Activated naive CD4-positive, alpha-beta T cell treated with anti-CD3 and anti-CD28 coated beads, Interleukin-2, amount 50 U/mL, for 72 hours (primary cell): ENCODE results near the gene TTC27. TPM values are rescaled to one million over a fixed set of nuclear protein-coding genes. Genes with fewer than 3 reads are reported as not detected.

Experiments
- ATAC-seq, 2 donors: fragments of 150-1000 bp; cut with Tn5 transposase; 2 replicates each; pipeline ENCODE4 v1.10.0; 2021; ENCODE audit warnings: mild to moderate bottlenecking in 2 of 2, moderate library complexity in 2 of 2
- DNase-seq, 2 donors: peaks; one replicate each; pipeline ENCODE4 v3.0.0; 2021 to 2022; ENCODE audit warnings: low spot score in 2 of 2
- H3K27ac Mint-ChIP-seq, 2 donors: one replicate each; pipeline ENCODE4 v1.8.0; 2022; ENCODE audit warnings: mild to moderate bottlenecking in 2 of 2, mixed read lengths in 2 of 2
- H3K36me3 Mint-ChIP-seq, 2 donors: one replicate each; pipeline ENCODE4 v1.8.0; 2022; ENCODE audit warnings: mixed read lengths in 2 of 2
- H3K9me3 Mint-ChIP-seq, 2 donors: one replicate each; pipeline ENCODE4 v1.8.0; 2022; ENCODE audit warnings: mixed read lengths in 2 of 2
- total RNA-seq, 2 donors: library from RNA; stranded (reverse); gene quantifications; one replicate each; pipeline ENCODE4 v1.2.3, GENCODE V29; 2022

Gene TTC27
- total RNA-seq, 2 donors from 2014 or later: 22.2 to 31.3 TPM

DNA sequence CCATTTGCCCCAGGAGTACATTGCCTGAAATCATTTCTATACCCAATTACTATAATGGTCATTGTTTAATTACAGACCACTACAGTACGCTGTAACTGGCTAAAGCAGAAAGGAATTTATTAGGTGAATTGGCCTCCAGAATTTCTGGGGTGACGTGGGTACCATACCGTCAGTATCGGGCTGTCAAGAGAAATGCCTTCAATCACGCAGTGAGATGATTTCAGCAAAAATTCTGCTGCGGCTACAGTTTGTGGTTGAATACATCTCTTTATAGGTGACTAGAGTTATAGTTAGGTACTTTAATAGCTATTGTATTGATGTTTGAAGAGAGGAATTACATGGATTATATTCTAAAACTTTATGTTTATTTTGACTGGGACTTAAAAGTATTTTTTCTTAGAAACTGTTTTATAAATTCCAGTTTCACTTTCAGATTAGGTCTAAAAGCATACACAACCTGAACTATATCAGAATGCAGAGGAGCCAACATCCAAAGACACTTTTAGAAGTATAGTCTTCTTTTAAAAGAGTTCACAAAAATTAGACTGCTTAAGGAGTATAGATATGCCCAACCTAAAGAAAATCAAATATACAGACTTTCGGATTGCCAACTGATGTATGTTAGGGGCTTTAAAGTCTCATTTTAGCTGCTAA is 128.4 kb downstream of the TTC27 start:
- Mint-ChIP-seq H3K9me3 (no peaks in the 10 kb centered on the region), H3K27ac (peak overlapping the region; percentile 8 to 33), H3K36me3 (peaks cover 20 to 30% of the 10 kb centered on the region in 2 donors)
- no peak for DNase-seq
- ATAC-seq: peak in 1 of 2 donors; percentile 49

DNA sequence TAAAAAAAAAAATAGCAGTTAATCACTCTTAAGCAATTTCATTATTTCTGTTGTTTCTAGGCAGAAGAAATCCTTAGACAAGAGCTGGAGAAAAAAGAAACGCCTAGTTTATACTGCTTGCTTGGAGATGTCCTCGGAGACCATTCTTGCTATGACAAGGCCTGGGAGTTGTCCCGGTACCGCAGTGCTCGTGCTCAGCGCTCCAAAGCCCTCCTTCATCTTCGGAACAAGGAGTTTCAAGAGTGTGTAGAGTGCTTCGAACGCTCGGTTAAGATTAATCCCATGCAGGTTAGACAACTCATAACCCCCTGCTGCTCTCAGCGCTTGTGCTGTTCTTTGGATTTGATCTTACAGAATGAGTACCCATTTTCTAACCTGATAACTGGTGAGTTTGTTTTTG is 130.4 kb downstream of the TTC27 start:
- no peak overlapping the region for H3K27ac Mint-ChIP-seq

DNA sequence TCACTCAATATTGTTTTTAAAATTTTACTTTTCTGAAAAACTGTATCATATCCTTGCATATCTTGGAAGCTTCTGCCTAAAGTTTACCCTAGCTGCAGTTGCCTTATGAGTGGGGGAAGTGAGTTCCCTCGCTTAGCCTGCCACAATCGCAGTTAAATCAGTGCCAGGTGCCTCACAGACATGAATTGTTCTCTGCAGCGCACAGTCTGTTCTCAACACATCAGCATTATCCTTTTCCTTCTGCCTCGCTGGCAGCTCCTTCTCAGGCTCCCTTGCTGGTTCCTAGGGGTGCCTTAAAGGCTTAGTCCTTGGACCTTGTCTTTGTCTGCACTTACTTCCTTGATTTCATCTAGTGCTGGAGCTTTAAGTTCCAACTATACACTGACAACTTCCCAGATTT is 132.8 kb downstream of the TTC27 start:
- DNase-seq (no peak), ATAC-seq (no peak)
- H3K27ac Mint-ChIP-seq: no peak overlapping the region
- peaks cover 10 to 23% of the 10 kb centered on the region in 2 donors for H3K36me3 Mint-ChIP-seq
- H3K9me3 Mint-ChIP-seq: no peaks in the 10 kb centered on the region

More for the DNA sequence above, 130.4 kb downstream of the TTC27 start:
- ATAC-seq: no peak
- H3K9me3 Mint-ChIP-seq: no peaks in the 10 kb centered on the region
- DNase-seq: no peak
- H3K36me3 Mint-ChIP-seq: peaks cover 19 to 23% of the 10 kb centered on the region in 2 donors

DNA sequence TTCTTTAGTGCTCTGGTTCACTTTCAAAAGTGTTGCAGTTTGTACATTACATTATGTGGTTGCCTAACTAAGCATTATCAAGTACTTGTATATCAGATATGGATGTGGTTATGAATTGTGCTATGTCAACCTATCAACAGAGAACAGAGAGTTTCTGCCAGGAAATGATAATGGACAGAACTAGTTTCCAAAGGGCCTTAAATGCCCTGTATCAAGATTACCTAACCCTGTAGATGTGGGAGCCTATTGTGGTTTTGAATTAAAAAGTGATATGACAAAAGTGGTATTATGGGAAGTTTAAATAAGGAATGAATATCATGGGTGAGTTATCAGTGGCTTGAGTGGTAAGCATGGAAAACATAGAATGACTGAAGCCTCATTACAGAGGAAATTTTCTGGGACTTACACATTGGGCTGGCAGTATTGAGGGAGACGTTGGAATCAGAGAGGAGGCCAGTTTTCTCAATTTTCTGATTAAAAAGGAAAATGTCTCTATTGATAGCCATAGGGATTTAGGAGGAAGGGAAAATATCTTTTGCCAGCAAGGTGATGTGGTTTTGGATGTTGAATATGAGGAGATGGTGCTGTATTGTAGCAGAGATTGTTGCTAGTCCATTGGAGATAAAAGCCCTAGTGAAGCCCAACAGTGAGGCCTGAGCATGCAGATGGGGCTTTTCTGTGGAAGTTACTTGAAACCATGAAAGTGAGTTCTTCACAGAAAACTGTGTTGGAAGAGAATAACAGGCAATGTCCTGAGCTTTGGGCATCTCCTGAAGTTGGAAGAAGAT is 140.7 kb downstream of the TTC27 start:
- peaks cover 0 to 4% of the 10 kb centered on the region in 2 donors for H3K36me3 Mint-ChIP-seq
- no peak overlapping the region for H3K27ac Mint-ChIP-seq
- DNase-seq: no peak

DNA sequence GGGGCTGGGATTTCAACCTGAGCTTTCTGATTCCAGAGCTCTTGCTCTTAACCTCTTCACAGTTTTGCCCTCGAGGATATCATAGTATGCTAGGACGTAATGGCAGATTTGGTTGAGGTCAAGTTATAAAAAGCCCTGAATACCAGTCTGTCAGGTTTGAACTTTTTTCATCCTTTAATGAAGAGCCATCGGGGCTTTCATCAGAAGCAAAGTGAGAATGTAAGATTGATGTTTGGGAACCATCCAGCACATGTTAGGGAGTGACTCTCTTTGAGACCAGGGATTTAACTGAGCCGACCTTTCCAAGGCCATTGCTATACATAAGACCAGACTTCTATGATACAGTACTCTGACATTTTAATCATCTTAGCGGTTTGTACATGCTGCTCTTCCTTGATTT is 142.5 kb downstream of the TTC27 start:
- H3K36me3 Mint-ChIP-seq: peaks cover 0 to 4% of the 10 kb centered on the region in 2 donors
- no peak for DNase-seq
- H3K9me3 Mint-ChIP-seq: no peaks in the 10 kb centered on the region
- no peak for ATAC-seq
- H3K27ac Mint-ChIP-seq: no peak overlapping the region

More for the DNA sequence above, 140.7 kb downstream of the TTC27 start:
- no peaks in the 10 kb centered on the region for H3K9me3 Mint-ChIP-seq
- ATAC-seq: no peak

DNA sequence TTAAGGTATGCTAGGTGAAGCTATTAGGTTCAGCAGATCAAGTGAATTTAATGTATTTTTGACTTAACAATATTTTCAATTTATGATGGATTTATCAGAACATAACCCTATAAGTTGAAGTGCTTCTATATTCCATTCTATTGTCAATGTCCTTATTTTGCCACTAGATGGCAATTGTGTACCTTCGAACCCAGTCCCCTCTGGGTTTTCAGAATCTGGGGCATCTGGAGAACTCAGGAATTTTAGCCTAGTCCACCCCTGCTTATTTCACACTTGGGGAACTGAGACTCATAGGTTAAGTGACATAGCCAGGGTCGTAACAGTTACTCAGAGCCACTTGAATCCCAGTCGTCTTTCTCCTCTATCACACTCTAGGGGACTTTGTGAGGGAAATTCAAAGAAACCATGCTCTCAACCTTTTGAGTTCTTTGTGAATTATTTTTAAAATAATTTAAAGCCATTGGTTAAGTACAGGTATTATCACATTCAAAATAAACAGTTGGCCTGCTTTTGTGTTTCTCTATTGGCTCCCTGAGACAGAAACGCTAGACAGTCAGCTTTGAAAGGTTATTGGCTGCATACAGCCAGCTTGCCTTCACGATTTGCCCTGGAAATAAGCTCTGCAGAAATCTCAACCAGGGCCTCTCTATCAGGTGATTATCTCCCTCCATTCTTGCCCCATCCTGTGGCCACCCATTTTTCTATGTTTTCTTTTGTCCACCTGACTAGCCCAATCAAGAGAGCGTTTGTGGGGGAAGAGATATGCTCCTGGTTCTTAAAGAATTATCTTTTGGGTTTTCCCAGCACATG is 145.0 kb downstream of the TTC27 start:
- Mint-ChIP-seq H3K27ac (no peak overlapping the region), H3K36me3 (peaks cover 8% of the 10 kb centered on the region in 2 donors), H3K9me3 (no peaks in the 10 kb centered on the region)
- ATAC-seq: no peak
- no peak for DNase-seq

DNA sequence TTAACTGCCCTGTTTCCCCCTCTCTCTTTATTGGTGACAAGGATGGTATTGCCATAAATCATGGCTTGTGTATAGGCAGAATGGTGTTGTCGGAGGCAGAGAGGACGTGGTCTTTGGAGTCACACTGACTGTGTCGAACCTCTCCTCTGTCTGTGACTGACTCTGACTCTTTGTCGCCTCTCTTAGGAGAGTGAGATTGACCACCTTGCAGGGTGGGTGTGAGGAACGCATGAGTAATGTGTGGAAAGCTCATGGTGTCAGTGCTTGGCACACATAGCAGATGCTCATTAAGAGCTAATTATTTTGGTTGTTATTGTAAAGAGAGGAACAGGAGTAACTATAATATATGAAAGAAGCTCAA is 145.6 kb downstream of the TTC27 start:
- no peak overlapping the region for H3K27ac Mint-ChIP-seq
- H3K36me3 Mint-ChIP-seq: peaks cover 9 to 13% of the 10 kb centered on the region in 2 donors
- ATAC-seq (peak; percentile 22 to 34), DNase-seq (no peak)
- peaks cover 0 to 2% of the 10 kb centered on the region in 2 donors for H3K9me3 Mint-ChIP-seq

DNA sequence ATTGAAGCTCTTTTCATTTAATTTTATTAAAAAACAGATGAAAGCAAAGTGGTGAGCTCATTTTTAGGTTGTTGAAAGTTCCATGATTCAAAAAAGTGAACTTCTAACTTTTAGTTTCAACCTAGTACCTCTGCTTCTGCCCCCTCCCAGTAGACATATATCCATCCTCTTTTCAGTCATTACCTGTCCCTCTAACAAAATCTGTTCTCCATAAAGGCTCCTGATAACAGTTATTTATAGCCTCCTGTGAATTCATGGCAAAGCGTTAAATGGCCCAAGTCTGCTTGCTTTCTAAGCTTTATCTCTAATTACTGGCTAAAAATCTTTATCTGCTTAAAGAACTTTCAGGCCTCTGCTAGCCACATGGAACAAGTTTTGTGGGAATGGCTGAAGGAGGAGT is 148.1 kb downstream of the TTC27 start:
- peaks cover 15 to 31% of the 10 kb centered on the region in 2 donors for H3K36me3 Mint-ChIP-seq
- no peak for DNase-seq
- no peak overlapping the region for H3K27ac Mint-ChIP-seq
- ATAC-seq: peak; percentile 59 to 87
- H3K9me3 Mint-ChIP-seq: peaks cover 0 to 3% of the 10 kb centered on the region in 2 donors

DNA sequence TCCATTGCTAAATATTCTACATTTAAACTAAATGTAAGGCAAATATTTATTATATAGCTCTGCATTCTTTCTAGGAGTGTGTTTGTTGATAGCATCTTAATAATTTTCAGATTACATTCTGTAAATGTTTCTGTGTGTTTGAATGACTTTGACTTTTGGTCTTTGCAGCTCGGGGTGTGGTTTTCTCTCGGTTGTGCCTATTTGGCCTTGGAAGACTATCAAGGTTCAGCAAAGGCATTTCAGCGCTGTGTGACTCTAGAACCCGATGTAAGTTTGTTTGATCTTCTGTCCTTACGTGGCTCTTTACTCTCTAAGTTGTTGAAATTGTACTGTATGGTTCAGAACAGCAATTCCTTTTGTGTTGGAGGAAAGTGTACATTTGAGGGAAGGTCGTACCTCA is 149.9 kb downstream of the TTC27 start:
- Mint-ChIP-seq H3K36me3 (peaks cover 22 to 41% of the 10 kb centered on the region in 2 donors), H3K9me3 (peaks cover 0 to 6% of the 10 kb centered on the region in 2 donors), H3K27ac (no peak overlapping the region)
- no peak for DNase-seq
- ATAC-seq: no peak

DNA sequence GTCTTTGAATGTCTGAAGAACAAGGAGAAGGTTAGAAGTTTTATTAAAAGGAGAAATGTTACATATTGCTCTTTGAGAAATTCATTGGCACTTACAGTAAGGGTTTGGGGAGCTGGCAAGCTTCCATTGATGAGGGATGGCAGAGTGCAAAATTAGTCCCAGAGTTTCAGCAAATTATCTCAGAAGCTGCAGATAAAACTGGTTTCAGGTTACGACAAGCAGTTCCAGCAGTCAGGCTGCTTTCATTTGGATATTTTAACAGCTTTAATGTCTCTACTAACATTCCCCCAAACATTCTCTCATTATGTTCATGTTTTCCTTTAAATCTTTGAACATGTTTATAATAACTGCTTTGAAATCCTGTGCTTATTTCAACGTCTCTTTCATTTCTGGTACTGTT is 153.1 kb downstream of the TTC27 start:
- Mint-ChIP-seq H3K9me3 (peaks cover 0 to 6% of the 10 kb centered on the region in 2 donors), H3K27ac (no peak overlapping the region), H3K36me3 (peaks cover 43 to 70% of the 10 kb centered on the region in 2 donors)

DNA sequence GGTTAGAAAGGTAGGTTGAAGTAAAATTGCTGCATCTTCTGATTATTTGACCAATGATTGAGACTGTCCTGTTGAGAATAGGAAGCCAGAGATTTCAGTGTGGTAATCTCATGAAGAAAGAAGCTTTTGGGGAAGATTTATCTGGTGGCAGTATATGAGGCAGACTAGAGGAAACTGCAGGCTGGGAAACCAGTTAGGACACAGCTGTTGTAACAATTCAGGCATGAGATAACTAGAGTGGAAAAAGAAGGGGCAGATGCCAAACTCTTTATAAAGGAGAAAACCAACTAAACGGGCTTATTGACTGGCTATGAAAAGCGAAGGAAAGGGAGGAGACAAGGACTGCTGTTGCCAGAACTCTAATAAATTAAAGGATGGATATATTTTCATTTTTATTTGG is 155.6 kb downstream of the TTC27 start:
- Mint-ChIP-seq H3K36me3 (peaks cover 42 to 69% of the 10 kb centered on the region in 2 donors), H3K27ac (no peak overlapping the region), H3K9me3 (peaks cover 0 to 4% of the 10 kb centered on the region in 2 donors)
- DNase-seq (no peak), ATAC-seq (no peak)

More for the DNA sequence above, 153.1 kb downstream of the TTC27 start:
- ATAC-seq (no peak), DNase-seq (no peak)

DNA sequence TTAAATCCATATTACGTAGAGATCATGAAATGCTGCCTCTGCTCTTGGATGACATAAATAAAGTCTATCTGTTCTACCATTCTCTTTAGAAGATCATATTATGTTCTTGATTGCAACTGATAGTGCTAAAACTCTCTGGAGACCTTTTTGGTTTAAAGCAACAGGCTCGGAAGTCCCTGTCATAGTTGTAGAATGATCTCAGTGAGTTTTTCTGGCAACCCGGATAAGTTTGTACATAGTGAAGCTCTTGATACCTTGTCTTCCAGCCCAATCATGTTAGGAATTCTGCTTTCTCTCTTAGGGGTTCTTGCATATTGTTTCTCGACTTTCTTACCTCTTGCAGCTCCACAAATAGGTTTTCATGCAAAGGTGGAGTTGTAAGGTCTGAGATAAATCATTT is 156.1 kb downstream of the TTC27 start:
- Mint-ChIP-seq H3K36me3 (peaks cover 46 to 67% of the 10 kb centered on the region in 2 donors), H3K27ac (no peak overlapping the region), H3K9me3 (peaks cover 0 to 3% of the 10 kb centered on the region in 2 donors)
- ATAC-seq (no peak), DNase-seq (no peak)

DNA sequence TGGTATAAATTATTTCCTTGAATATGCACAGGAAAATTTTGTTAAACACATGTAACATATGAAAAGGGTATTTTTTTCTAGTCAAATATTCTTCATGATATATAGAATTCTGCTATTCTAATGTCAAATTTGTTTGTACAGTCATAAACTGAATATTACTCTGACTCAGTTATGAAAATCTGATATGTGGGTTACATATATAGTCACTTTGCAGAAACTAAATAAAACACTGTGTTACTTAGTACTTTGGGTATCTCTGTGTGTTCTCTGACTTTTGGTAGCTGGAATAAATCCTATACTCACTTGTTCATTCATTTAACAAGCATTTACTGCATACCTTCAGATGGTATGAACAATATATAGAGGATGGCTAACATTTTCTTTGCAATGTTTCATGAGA is 159.4 kb downstream of the TTC27 start:
- Mint-ChIP-seq H3K27ac (no peak overlapping the region), H3K36me3 (peaks cover 35 to 54% of the 10 kb centered on the region in 2 donors), H3K9me3 (no peaks in the 10 kb centered on the region)
- ATAC-seq: peak in 1 of 2 donors; percentile 63
- DNase-seq: no peak

DNA sequence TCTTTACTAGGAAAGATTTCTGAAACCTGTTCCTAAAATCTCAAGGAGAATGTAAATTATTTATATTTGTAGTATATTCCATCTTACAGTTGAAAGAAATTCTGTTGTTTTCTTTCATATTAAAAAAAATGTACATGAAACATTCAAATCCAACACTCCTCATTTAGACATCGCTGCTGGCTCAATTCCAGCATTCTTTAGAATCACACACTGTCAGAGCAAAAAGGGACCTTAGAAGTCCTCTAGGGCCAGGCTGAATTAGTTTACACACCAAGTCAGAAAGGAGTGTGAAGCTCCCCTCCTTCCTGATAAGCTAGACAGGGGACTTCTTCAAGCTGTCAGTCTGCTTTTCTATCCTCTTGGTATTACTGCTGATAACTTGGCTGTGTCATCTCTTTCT is 160.3 kb downstream of the TTC27 start:
- DNase-seq (no peak), ATAC-seq (no peak)
- Mint-ChIP-seq H3K36me3 (peaks cover 38 to 52% of the 10 kb centered on the region in 2 donors), H3K9me3 (no peaks in the 10 kb centered on the region), H3K27ac (no peak overlapping the region)

DNA sequence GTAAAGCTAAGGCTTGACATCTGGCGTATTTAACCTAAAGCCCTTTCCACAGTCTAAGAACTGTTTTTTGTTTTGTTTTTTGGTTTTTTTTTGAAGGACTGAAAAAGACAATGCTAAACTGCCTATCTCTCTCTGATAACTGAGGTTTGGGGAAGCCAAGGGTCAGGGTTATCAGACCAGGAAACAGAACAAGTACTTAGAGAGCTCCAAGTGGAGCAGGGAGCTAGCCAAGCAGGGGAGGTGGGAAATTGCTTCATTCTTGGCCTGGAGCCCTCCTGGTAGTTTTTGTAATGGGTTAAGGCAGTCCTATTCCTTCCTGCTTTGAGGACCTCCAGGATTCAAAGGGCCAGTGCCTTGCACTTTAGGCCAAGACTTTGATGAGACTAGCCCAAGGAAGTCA is 164.6 kb downstream of the TTC27 start:
- no peak for DNase-seq
- Mint-ChIP-seq H3K36me3 (peaks cover 16 to 18% of the 10 kb centered on the region in 2 donors), H3K9me3 (no peaks in the 10 kb centered on the region), H3K27ac (no peak overlapping the region)
- no peak for ATAC-seq

DNA sequence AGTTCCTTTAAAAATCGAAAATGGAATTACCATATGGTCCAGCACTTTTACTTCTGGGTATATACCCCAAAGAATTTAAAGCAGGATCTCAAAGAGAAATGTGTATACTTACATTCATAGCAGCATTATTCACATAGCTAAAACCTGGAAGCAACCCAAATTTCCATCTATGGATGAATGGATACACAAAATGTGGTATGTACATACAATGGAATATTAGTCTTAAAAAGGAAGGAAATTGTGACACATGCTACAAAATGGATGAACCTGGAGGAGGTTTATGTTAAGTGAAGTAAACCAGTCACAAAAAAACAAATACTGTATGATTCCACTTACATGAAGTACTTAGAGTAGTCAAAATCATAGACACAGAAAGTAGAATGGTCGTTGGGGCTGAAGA is 171.0 kb downstream of the TTC27 start:
- ATAC-seq: no peak

DNA sequence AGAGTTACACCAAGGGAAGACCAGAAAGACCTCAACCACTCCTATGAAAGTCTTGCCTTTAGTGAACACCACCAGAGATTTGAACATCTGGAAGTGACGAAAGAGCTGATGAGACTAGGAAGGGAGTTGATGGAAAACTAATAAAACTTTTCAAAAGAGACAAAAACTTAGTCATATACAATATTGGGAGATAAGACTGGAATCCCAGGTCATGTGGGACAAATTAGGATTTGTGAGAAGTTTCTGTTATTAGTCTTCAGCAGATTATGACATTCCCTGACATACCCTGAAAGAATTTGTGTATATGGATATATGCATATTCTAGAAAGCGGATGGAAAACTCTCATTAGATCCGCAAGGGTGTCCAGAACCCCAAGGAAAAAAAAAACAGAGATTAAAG is 173.9 kb downstream of the TTC27 start:
- Mint-ChIP-seq H3K27ac (no peak overlapping the region), H3K36me3 (no peaks in the 10 kb centered on the region), H3K9me3 (no peaks in the 10 kb centered on the region)
- no peak for DNase-seq
- ATAC-seq: no peak

More for the DNA sequence above, 171.0 kb downstream of the TTC27 start:
- Mint-ChIP-seq H3K9me3 (no peaks in the 10 kb centered on the region), H3K27ac (no peak overlapping the region), H3K36me3 (no peaks in the 10 kb centered on the region)
- no peak for DNase-seq
